ENCODE results near the gene ZNF789.

Gene ZNF789

GRCh38 chr7:99459087-99459486, 13.6 kb upstream of the ZNF789 start:
- no peaks in the 10 kb centered on the region for H3K4me1 ChIP-seq (ENCODE audit: control insufficient read depth, insufficient read depth, low read length, unreplicated experiment)
- H3K36me3 ChIP-seq (ENCODE audit: insufficient read depth, low read length), result peaks cover 13% of the 10 kb centered on the region
- H3K27ac ChIP-seq (ENCODE audit: low read depth, low read length), result no peak overlapping the region

GRCh38 chr7:99460651-99461050, 12.0 kb upstream of the ZNF789 start:
- no peak overlapping the region for H2AFZ ChIP-seq (ENCODE audit: low read length, unreplicated experiment)
- H3K36me3 ChIP-seq (ENCODE audit: insufficient read depth, low read length), result peaks cover 9% of the 10 kb centered on the region
- no peak overlapping the region for H3K4me3 ChIP-seq (ENCODE audit: low read depth, low read length)
- H3K4me1 ChIP-seq (ENCODE audit: control insufficient read depth, insufficient read depth, low read length, unreplicated experiment), result no peaks in the 10 kb centered on the region
- H3K27me3 ChIP-seq (ENCODE audit: insufficient read depth, low read length), result no peaks in the 10 kb centered on the region
- no peak overlapping the region for H3K27ac ChIP-seq (ENCODE audit: low read depth, low read length)
- H3K79me2 ChIP-seq (ENCODE audit: control insufficient read depth, insufficient read depth, low read length, unreplicated experiment), result peaks cover 64% of the 10 kb centered on the region

More at GRCh38 chr7:99459087-99459486, 13.6 kb upstream of the ZNF789 start:
- Histone ChIP-seq H2AFZ (ENCODE audit: low read length, unreplicated experiment) (no peak overlapping the region), H3K79me2 (ENCODE audit: control insufficient read depth, insufficient read depth, low read length, unreplicated experiment) (peaks cover 48% of the 10 kb centered on the region), H3K4me3 (ENCODE audit: low read depth, low read length) (no peak overlapping the region), H3K27me3 (ENCODE audit: insufficient read depth, low read length) (no peaks in the 10 kb centered on the region)

- Histone ChIP-seq H3K27ac (ENCODE audit: low read depth, low read length) (no peak overlapping the region), H3K36me3 (ENCODE audit: insufficient read depth, low read length) (peaks cover 9% of the 10 kb centered on the region), H3K27me3 (ENCODE audit: insufficient read depth, low read length) (no peaks in the 10 kb centered on the region), H3K4me1 (ENCODE audit: control insufficient read depth, insufficient read depth, low read length, unreplicated experiment) (no peaks in the 10 kb centered on the region), H3K4me3 (ENCODE audit: low read depth, low read length) (no peak overlapping the region), H2AFZ (ENCODE audit: low read length, unreplicated experiment) (no peak overlapping the region), H3K79me2 (ENCODE audit: control insufficient read depth, insufficient read depth, low read length, unreplicated experiment) (peaks cover 69% of the 10 kb centered on the region)
Measured at GRCh38 chr7:99461221-99461620, 11.5 kb upstream of the ZNF789 start.

GRCh38 chr7:99465421-99465768, 7.3 kb upstream of the ZNF789 start:
- H3K27ac ChIP-seq (ENCODE audit: low read depth, low read length), result peak overlapping the region; percentile 54; the same call in 1 of the 2 replicates
- peaks cover 57% of the 10 kb centered on the region for H3K79me2 ChIP-seq (ENCODE audit: control insufficient read depth, insufficient read depth, low read length, unreplicated experiment)
- H3K4me1 ChIP-seq (ENCODE audit: control insufficient read depth, insufficient read depth, low read length, unreplicated experiment), result no peaks in the 10 kb centered on the region
- H3K36me3 ChIP-seq (ENCODE audit: insufficient read depth, low read length), result peaks cover 9% of the 10 kb centered on the region
- H3K27me3 ChIP-seq (ENCODE audit: insufficient read depth, low read length), result no peaks in the 10 kb centered on the region
- H2AFZ ChIP-seq (ENCODE audit: low read length, unreplicated experiment), result peak overlapping the region; percentile 89
- peak overlapping the region; percentile 98 for H3K4me3 ChIP-seq (ENCODE audit: low read depth, low read length)

- Histone ChIP-seq H3K27me3 (ENCODE audit: insufficient read depth, low read length) (no peaks in the 10 kb centered on the region), H3K36me3 (ENCODE audit: insufficient read depth, low read length) (peaks cover 5% of the 10 kb centered on the region; the same call in 1 of the 2 replicates), H3K27ac (ENCODE audit: low read depth, low read length) (no peak overlapping the region), H2AFZ (ENCODE audit: low read length, unreplicated experiment) (no peak overlapping the region), H3K4me3 (ENCODE audit: low read depth, low read length) (no peak overlapping the region), H3K79me2 (ENCODE audit: control insufficient read depth, insufficient read depth, low read length, unreplicated experiment) (peaks cover 36% of the 10 kb centered on the region), H3K4me1 (ENCODE audit: control insufficient read depth, insufficient read depth, low read length, unreplicated experiment) (no peaks in the 10 kb centered on the region)
Measured at GRCh38 chr7:99468336-99468918, 4.3 kb upstream of the ZNF789 start.

- Histone ChIP-seq H2AFZ (ENCODE audit: low read length, unreplicated experiment) (no peak overlapping the region), H3K27ac (ENCODE audit: low read depth, low read length) (no peak overlapping the region), H3K4me3 (ENCODE audit: low read depth, low read length) (no peak overlapping the region)
Measured at GRCh38 chr7:99469381-99470065, 3.2 kb upstream of the ZNF789 start.

GRCh38 chr7:99473315-99473596, 566 bp downstream of the ZNF789 start:
- Histone ChIP-seq H3K79me2 (ENCODE audit: control insufficient read depth, insufficient read depth, low read length, unreplicated experiment) (peaks cover 42% of the 10 kb centered on the region), H3K4me1 (ENCODE audit: control insufficient read depth, insufficient read depth, low read length, unreplicated experiment) (peaks cover 6% of the 10 kb centered on the region), H2AFZ (ENCODE audit: low read length, unreplicated experiment) (peak overlapping the region; percentile 98), H3K27me3 (ENCODE audit: insufficient read depth, low read length) (no peaks in the 10 kb centered on the region), H3K36me3 (ENCODE audit: insufficient read depth, low read length) (no peaks in the 10 kb centered on the region), H3K27ac (ENCODE audit: low read depth, low read length) (peak overlapping the region; percentile 22; the same call in 1 of the 2 replicates), H3K4me3 (ENCODE audit: low read depth, low read length) (peak overlapping the region; percentile 89)

More at GRCh38 chr7:99469381-99470065, 3.2 kb upstream of the ZNF789 start:
- Histone ChIP-seq H3K36me3 (ENCODE audit: insufficient read depth, low read length) (no peaks in the 10 kb centered on the region), H3K4me1 (ENCODE audit: control insufficient read depth, insufficient read depth, low read length, unreplicated experiment) (peaks cover 6% of the 10 kb centered on the region), H3K79me2 (ENCODE audit: control insufficient read depth, insufficient read depth, low read length, unreplicated experiment) (peaks cover 35% of the 10 kb centered on the region), H3K27me3 (ENCODE audit: insufficient read depth, low read length) (no peaks in the 10 kb centered on the region)

GRCh38 chr7:99476107-99476506, 3.4 kb downstream of the ZNF789 start:
- H3K79me2 ChIP-seq (ENCODE audit: control insufficient read depth, insufficient read depth, low read length, unreplicated experiment), result peaks cover 46% of the 10 kb centered on the region
- H3K27me3 ChIP-seq (ENCODE audit: insufficient read depth, low read length), result no peaks in the 10 kb centered on the region
- H2AFZ ChIP-seq (ENCODE audit: low read length, unreplicated experiment), result no peak overlapping the region
- peaks cover 6% of the 10 kb centered on the region for H3K4me1 ChIP-seq (ENCODE audit: control insufficient read depth, insufficient read depth, low read length, unreplicated experiment)
- H3K4me3 ChIP-seq (ENCODE audit: low read depth, low read length), result no peak overlapping the region
- H3K36me3 ChIP-seq (ENCODE audit: insufficient read depth, low read length), result peaks cover 4% of the 10 kb centered on the region; the same call in 1 of the 2 replicates
- no peak overlapping the region for H3K27ac ChIP-seq (ENCODE audit: low read depth, low read length)

- Histone ChIP-seq H3K27me3 (ENCODE audit: insufficient read depth, low read length) (no peaks in the 10 kb centered on the region), H3K4me3 (ENCODE audit: low read depth, low read length) (no peak overlapping the region), H3K36me3 (ENCODE audit: insufficient read depth, low read length) (peaks cover 4% of the 10 kb centered on the region; the same call in 1 of the 2 replicates), H3K4me1 (ENCODE audit: control insufficient read depth, insufficient read depth, low read length, unreplicated experiment) (peaks cover 4% of the 10 kb centered on the region), H3K79me2 (ENCODE audit: control insufficient read depth, insufficient read depth, low read length, unreplicated experiment) (peaks cover 36% of the 10 kb centered on the region), H3K27ac (ENCODE audit: low read depth, low read length) (no peak overlapping the region), H2AFZ (ENCODE audit: low read length, unreplicated experiment) (no peak overlapping the region)
Measured at GRCh38 chr7:99478464-99479440, 6.1 kb downstream of the ZNF789 start.

GRCh38 chr7:99485094-99485493, 12.4 kb downstream of the ZNF789 start:
- Histone ChIP-seq H3K27me3 (ENCODE audit: insufficient read depth, low read length) (no peaks in the 10 kb centered on the region), H3K36me3 (ENCODE audit: insufficient read depth, low read length) (peaks cover 25% of the 10 kb centered on the region), H3K27ac (ENCODE audit: low read depth, low read length) (no peak overlapping the region), H2AFZ (ENCODE audit: low read length, unreplicated experiment) (no peak overlapping the region), H3K4me1 (ENCODE audit: control insufficient read depth, insufficient read depth, low read length, unreplicated experiment) (no peaks in the 10 kb centered on the region), H3K4me3 (ENCODE audit: low read depth, low read length) (no peak overlapping the region), H3K79me2 (ENCODE audit: control insufficient read depth, insufficient read depth, low read length, unreplicated experiment) (no peaks in the 10 kb centered on the region)
